Neural progenitor cell (in vitro differentiated cells): Measurements from ENCODE around the gene SLX9.

Experiments
- EZH2 ChIP-seq: fragments of 200-600 bp; sonication (generic); IDR thresholded peaks from 2 replicates; pipeline ENCODE4 v1.6.1; 2017; ENCODE audit warnings: antibody characterized with exemption, mild to moderate bottlenecking, moderate library complexity
- EZH2phosphoT487 ChIP-seq: fragments of 200-600 bp; sonication (generic); IDR thresholded peaks from 2 replicates; pipeline ENCODE4 v1.6.1; 2017; ENCODE audit warnings: antibody characterized with exemption
- TF ChIP-seq, protein P1 (sequence below): fragments of 200-600 bp; sonication (generic); IDR thresholded peaks from 2 replicates; pipeline ENCODE4 v1.5.1; 2017; ENCODE audit warnings: antibody characterized with exemption, mild to moderate bottlenecking

GRCh38 chr21:44917446-44918106 is 22.3 kb upstream of the SLX9 start:
- TF ChIP-seq, protein P1, sequence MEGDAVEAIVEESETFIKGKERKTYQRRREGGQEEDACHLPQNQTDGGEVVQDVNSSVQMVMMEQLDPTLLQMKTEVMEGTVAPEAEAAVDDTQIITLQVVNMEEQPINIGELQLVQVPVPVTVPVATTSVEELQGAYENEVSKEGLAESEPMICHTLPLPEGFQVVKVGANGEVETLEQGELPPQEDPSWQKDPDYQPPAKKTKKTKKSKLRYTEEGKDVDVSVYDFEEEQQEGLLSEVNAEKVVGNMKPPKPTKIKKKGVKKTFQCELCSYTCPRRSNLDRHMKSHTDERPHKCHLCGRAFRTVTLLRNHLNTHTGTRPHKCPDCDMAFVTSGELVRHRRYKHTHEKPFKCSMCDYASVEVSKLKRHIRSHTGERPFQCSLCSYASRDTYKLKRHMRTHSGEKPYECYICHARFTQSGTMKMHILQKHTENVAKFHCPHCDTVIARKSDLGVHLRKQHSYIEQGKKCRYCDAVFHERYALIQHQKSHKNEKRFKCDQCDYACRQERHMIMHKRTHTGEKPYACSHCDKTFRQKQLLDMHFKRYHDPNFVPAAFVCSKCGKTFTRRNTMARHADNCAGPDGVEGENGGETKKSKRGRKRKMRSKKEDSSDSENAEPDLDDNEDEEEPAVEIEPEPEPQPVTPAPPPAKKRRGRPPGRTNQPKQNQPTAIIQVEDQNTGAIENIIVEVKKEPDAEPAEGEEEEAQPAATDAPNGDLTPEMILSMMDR: no peak
- no peak for TF ChIP-seq EZH2
- no peak for TF ChIP-seq EZH2phosphoT487
